Heart right ventricle (tissue), 16 donors: ENCODE measurements around the gene HCRTR1. TPM values are rescaled to one million over a fixed set of nuclear protein-coding genes. Genes with fewer than 3 reads are reported as not detected.
A peak's percentile ranks its signal among the peaks of the same experiment; 100 is the strongest.

Experiments
- ATAC-seq, 8 donors: fragments of 200-7000 bp; cut with Tn5 transposase; one replicate each; pipeline ENCODE4 v1.9.1; 2020; ENCODE audit warnings: mild to moderate bottlenecking in 8 of 8, moderate library complexity in 8 of 8, moderate number of reproducible peaks in 1 of 8
- DNase-seq, 2 donors: peaks; one replicate each; pipeline ENCODE4 v3.0.0-alpha.2; 2020
- H3K27ac ChIP-seq, 10 donors: fragments of 200-600 bp; sonication (generic) in 2 of 10; one replicate each; pipeline versions ENCODE4 v1.5.0 to v1.8.0; 2020 to 2022; ENCODE audit warnings: mild to moderate bottlenecking in 3 of 10
- H3K27me3 ChIP-seq, 7 donors: fragments of 200-600 bp; one replicate each; pipeline ENCODE4 v1.8.0; 2021 to 2022; ENCODE audit warnings: mild to moderate bottlenecking in 2 of 7
- H3K36me3 ChIP-seq, 9 donors: fragments of 200-600 bp; sonication (generic) in 1 of 9; one replicate each; pipeline versions ENCODE4 v1.5.0 to v1.8.0; 2020 to 2022; ENCODE audit warnings: mild to moderate bottlenecking in 2 of 9
- H3K4me1 ChIP-seq, 9 donors: fragments of 200-600 bp; sonication (generic) in 1 of 9; one replicate each; pipeline versions ENCODE4 v1.5.0 to v1.8.0; 2020 to 2022; ENCODE audit warnings: mild to moderate bottlenecking in 4 of 9
- H3K4me3 ChIP-seq, 10 donors: fragments of 200-600 bp; sonication (generic) in 2 of 10; one replicate each; pipeline versions ENCODE4 v1.5.0 to v1.8.0; 2020 to 2022; ENCODE audit warnings: mild to moderate bottlenecking in 7 of 10, moderate library complexity in 2 of 10
- H3K9me3 ChIP-seq, 11 donors: fragments of 200-600 bp in 10 of 11; sonication (generic) in 2 of 11; one replicate each; pipeline versions ENCODE4 v1.5.0 to v1.8.0; 2013 to 2022; ENCODE audit warnings: mild to moderate bottlenecking in 2 of 11, control low read depth in 1 of 11, moderate library complexity in 1 of 11
- CTCF ChIP-seq, 9 donors: fragments of 200-600 bp; sonication (generic) in 2 of 9; IDR thresholded peaks; one replicate each; pipeline versions ENCODE4 v1.5.0 to v1.8.0; 2021 to 2022; ENCODE audit warnings: antibody characterized with exemption in 9 of 9, mild to moderate bottlenecking in 5 of 9, moderate library complexity in 1 of 9
- WGBS, 2 donors: extraction: QIAGEN DNeasy Blood & Tissue Kit; methylation state at CpG; one replicate each; pipeline ENCODE4 v1.1.7; 2013; ENCODE audit warnings: inconsistent platforms in 1 of 2; 5-methylcytosine and 5-hydroxymethylcytosine counted together
- intact Hi-C, 10 donors: fragments of 100-400 bp; cut with DNase I; formaldehyde crosslinking; loops; one replicate each; pipeline versions ENCODE4 v1.11.1 to v1.14.2; 2022
- polyA plus RNA-seq, 2 donors: library from polyadenylated mRNA; stranded (reverse); fragments of 200-250 nt; gene quantifications; one replicate each; pipeline ENCODE4 v1.2.3, GENCODE V29; 2013
- total RNA-seq, 10 donors: library from RNA; stranded (reverse); fragmentation: NEBNext Ultra II Directional in 3 of 10; extraction: Animal tissue kit (Norgen Biotek cat#: 25700) in 3 of 10; gene quantifications; one replicate each; pipeline versions ENCODE4 v1.2.1 to v1.2.4, GENCODE V29; 2021 to 2023
- donor health status: Arrhythmogenic right ventricular cardiomyopathy.
- donor health status: ischemic (EF 13 %, LVEDD 7.1; RV severe dilation, severe dysfunction).
- donor health status: healthy with polysubstance abuse.
- donor health status: DM: no; HTN: yes; CAD: no.
- donor health status: DM: no; HTN: no; CAD: no.
- donor health status: ischemic (EF 25% LVEDD 6.9; RV normal size, moderate dysfunction).
- donor health status: ischemic (EF 25% LVEDD 5.7; RV mildly dilated, moderate dysfunction).
- donor health status: healthy.
- donor health status: DM: yes; HTN: yes; CAD: no.
- donor health status: Ischemic cardiomyopathy.
- donor health status: ischemic (EF 35%, LVEDD 5.7; RV mildly dilated, moderate dysfunction).
- donor health status: nonischemic (EF 11% LVEDD 7.7; RV severe dilation, severe dysfunction).
- donor health status: DM: yes; HTN: yes; CAD: no.
- donor health status: PGD.
- donor health status: ischemic (EF 29% LVEDD 5.4; RV normal size, mild dysfunction).
- donor health status: nonischemic (EF 23%, LVEDD 6.1; RV moderate dilation, normal function).

The HCRTR1 gene
- total and polyA plus RNA-seq, 12 donors = 0.17 to 1.5 (median 0.37) TPM; not detected in 4

- Histone ChIP-seq H3K27ac (no peak overlapping the region), H3K36me3 (peaks cover 0 to 57% (median 0%) of the 10 kb centered on the region in 9 donors), H3K4me1 (peaks cover 0 to 37% (median 25%) of the 10 kb centered on the region in 9 donors), H3K4me3 (no peak overlapping the region), H3K27me3 (no peaks in the 10 kb centered on the region), H3K9me3 (no peaks in the 10 kb centered on the region)
- TF ChIP-seq CTCF (IDR thresholded peaks at IDR 0.05) = no peak
- ATAC-seq = no peak
- 87 to 91% methylated on average over 12 of the region's 12 CpGs for WGBS, 2 donors
- intact Hi-C loops = no loop called here
- DNase-seq = no peak
Observed at GRCh38 chr1:31653717-31654473, 36.4 kb downstream of the HCRTR1 start.

- TF ChIP-seq CTCF (IDR thresholded peaks at IDR 0.05) = no peak
- H3K27me3 ChIP-seq = no peaks in the 10 kb centered on the region
- peaks cover 0 to 37% (median 23%) of the 10 kb centered on the region in 9 donors for H3K4me1 ChIP-seq
- no peak overlapping the region for H3K4me3 ChIP-seq
- H3K36me3 ChIP-seq = peaks cover 0 to 62% (median 0%) of the 10 kb centered on the region in 9 donors
- intact Hi-C loops = no loop called here
- ATAC-seq (no peak), DNase-seq (no peak)
- no peaks in the 10 kb centered on the region for H3K9me3 ChIP-seq
- H3K27ac ChIP-seq = no peak overlapping the region
- WGBS, 2 donors = 92 to 93% methylated on average over 5 of the region's 5 CpGs
Observed at GRCh38 chr1:31654474-31654776, 36.9 kb downstream of the HCRTR1 start.

GRCh38 chr1:31655104-31655503, 37.6 kb downstream of the HCRTR1 start:
- Histone ChIP-seq H3K27ac (no peak overlapping the region), H3K4me3 (no peak overlapping the region), H3K4me1 (peaks cover 0 to 30% (median 17%) of the 10 kb centered on the region in 9 donors), H3K27me3 (no peaks in the 10 kb centered on the region), H3K9me3 (no peaks in the 10 kb centered on the region), H3K36me3 (peaks cover 0 to 67% (median 0%) of the 10 kb centered on the region in 9 donors)
- ATAC-seq (peak in 1 of 8 donors; percentile 16), DNase-seq (no peak)
- no peak for TF ChIP-seq CTCF (IDR thresholded peaks at IDR 0.05)
- 96% methylated on average over 6 of the region's 6 CpGs for WGBS, 2 donors
- intact Hi-C loops = no loop called here

- H3K9me3 ChIP-seq = no peaks in the 10 kb centered on the region
- ATAC-seq (no peak), DNase-seq (no peak)
- peaks cover 0 to 24% (median 11%) of the 10 kb centered on the region in 9 donors for H3K4me1 ChIP-seq
- H3K4me3 ChIP-seq = no peak overlapping the region
- peaks cover 0 to 74% (median 0%) of the 10 kb centered on the region in 9 donors for H3K36me3 ChIP-seq
- no peaks in the 10 kb centered on the region for H3K27me3 ChIP-seq
- WGBS, 2 donors = 85 to 90% methylated on average over 4 of the region's 4 CpGs
- no peak overlapping the region for H3K27ac ChIP-seq
- intact Hi-C loops = no loop called here
- TF ChIP-seq CTCF (IDR thresholded peaks at IDR 0.05) = no peak
Observed at GRCh38 chr1:31655756-31656155, 38.3 kb downstream of the HCRTR1 start.
